ENCODE data around the gene KCNJ13.

The KCNJ13 gene

DNA sequence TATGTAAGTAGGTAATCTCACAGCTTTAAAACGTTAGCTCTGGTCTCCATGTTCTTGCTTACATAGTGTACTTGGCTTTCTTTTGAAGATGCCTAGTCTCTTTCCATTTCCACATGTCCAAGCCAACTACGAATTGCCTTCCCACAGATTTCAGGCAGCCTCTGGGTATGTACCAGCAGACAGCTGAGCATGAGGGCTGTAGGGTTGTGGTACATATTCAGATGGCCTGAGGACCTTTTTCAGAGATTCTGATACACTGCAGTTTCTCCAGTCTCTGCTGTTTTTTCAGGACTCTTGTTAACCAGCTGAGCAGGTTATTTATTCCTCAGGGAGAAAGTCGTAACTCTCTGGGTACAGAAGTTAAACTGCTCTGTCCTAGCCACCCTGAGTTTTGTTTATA lies 3.1 kb upstream of the KCNJ13 start:
- TF ChIP-seq, protein P1, sequence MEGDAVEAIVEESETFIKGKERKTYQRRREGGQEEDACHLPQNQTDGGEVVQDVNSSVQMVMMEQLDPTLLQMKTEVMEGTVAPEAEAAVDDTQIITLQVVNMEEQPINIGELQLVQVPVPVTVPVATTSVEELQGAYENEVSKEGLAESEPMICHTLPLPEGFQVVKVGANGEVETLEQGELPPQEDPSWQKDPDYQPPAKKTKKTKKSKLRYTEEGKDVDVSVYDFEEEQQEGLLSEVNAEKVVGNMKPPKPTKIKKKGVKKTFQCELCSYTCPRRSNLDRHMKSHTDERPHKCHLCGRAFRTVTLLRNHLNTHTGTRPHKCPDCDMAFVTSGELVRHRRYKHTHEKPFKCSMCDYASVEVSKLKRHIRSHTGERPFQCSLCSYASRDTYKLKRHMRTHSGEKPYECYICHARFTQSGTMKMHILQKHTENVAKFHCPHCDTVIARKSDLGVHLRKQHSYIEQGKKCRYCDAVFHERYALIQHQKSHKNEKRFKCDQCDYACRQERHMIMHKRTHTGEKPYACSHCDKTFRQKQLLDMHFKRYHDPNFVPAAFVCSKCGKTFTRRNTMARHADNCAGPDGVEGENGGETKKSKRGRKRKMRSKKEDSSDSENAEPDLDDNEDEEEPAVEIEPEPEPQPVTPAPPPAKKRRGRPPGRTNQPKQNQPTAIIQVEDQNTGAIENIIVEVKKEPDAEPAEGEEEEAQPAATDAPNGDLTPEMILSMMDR (IDR thresholded peaks at IDR 0.05; ENCODE audit: insufficient read depth, low read length, missing control alignments): no peak

DNA sequence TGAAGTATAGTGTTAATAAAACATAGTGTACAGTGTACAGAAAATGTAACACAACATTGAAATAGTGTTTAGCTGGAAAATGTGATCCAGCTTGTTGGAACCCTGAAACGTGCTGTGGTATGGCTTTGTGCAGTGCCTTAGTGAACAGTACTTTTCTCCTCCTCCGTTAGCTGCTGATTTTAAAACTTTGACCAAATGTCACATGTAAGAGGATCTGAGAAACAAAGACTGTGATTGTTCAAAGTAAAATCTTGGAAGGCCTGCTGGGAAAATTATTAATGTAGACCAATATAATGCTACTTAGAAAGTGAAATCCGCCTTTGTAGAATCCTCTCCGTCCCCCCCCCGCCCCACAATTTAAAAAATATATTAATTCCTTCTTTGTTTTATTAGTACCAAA lies 911 bp upstream of the KCNJ13 start:
- no peak for DNase-seq (ENCODE audit: low read depth, low spot score)
- no peak overlapping the region for H3K4me3 ChIP-seq (ENCODE audit: low read depth, low read length)
- ChIA-PET POLR2A (no interaction called here), CTCF (interaction anchor here (1.5 kb wide), 1 partner anchor 17 kb away, joined by 4 read pairs; no protein-coding TSS in a partner anchor)
- TF ChIP-seq, protein P1 (IDR thresholded peaks at IDR 0.05; ENCODE audit: insufficient read depth, low read length, missing control alignments): no peak

More for the DNA sequence above, 3.1 kb upstream of the KCNJ13 start:
- no peak overlapping the region for H3K4me3 ChIP-seq (ENCODE audit: low read depth, low read length)
- CTCF ChIA-PET: interaction anchor here (1.2 to 1.6 kb wide), 2 partner anchors 23 to 274 kb away, joined by 3 read pairs; no protein-coding TSS in a partner anchor
- POLR2A ChIA-PET: no interaction called here
- DNase-seq (ENCODE audit: low read depth, low spot score): no peak

DNA sequence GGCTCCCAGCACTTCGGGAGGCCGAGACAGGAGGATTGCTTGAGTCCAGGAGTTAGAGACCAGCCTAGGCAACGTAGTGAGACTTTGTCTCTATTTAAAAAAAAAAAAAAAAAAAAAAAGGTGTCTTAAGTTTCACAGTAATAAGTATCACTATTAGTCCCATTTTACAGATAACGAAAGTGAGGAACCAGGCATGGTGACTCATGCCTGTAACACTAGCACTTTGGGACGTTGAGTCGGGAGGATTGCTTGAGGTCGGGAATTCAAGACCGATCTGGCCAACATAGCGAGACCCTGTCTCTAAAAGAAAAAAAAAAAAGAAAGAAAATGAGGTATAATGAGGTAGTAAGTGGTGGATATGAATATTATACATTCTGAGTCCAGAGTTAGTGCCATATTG lies 2.5 kb downstream of the KCNJ13 start:
- DNase-seq (ENCODE audit: low read depth, low spot score): no peak
- TF ChIP-seq, protein P1 (IDR thresholded peaks at IDR 0.05; ENCODE audit: insufficient read depth, low read length, missing control alignments): no peak
- ChIA-PET POLR2A (no interaction called here), CTCF (interaction anchor here (1.6 kb wide), 1 partner anchor 10 kb away, joined by 4 read pairs; no protein-coding TSS in a partner anchor)
- H3K4me3 ChIP-seq (ENCODE audit: low read depth, low read length): no peak overlapping the region

DNA sequence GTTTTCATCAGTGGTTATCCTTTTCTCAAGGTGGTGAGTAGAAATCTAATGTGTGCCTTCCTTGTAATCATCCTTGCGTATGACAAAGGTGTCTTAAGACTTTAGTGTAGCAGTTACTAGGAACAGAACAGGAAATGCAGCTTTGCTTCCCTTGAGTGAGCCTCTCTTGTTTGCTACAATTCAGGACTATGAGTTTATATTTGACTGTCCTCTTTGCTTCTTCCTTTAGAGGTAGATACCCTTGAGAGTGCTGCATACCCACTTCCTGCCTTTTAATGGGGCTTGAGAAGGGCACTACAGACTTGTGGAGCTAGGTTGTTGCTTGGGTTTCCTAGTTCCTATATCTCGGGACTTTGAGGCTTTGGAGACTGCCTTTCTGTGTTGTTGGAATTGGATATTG lies 3.8 kb downstream of the KCNJ13 start:
- TF ChIP-seq, protein P1 (IDR thresholded peaks at IDR 0.05; ENCODE audit: insufficient read depth, low read length, missing control alignments): no peak
- ChIA-PET POLR2A (interaction anchor here (0.7 kb wide), 1 partner anchor 22 kb away, joined by 3 read pairs; no protein-coding TSS in a partner anchor), CTCF (interaction anchor here (1.2 to 1.6 kb wide), 4 partner anchors 9 to 281 kb away, joined by 3 to 4 read pairs (median 4); no protein-coding TSS in a partner anchor)
- no peak for DNase-seq (ENCODE audit: low read depth, low spot score)
- H3K4me3 ChIP-seq (ENCODE audit: low read depth, low read length): no peak overlapping the region

DNA sequence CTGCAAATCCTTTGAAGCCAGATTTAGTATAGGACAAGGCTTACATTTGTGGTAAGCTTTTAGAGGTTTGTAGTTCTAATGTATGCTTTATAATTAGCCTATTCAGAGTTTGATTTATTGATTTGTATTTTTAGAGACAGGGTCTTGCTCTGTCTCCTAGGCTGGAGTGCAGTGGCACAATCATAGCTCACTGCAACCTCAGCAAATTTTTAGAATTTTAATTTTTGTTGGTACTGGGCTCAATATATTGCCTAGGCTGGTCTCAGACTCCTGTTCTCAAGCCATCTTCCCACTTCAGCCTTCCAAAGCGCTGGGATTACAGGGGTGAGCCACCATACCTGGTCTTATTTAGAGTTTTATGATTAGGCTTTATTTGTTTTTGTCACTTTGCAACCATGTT lies 4.5 kb downstream of the KCNJ13 start:
- no peak overlapping the region for H3K4me3 ChIP-seq (ENCODE audit: low read depth, low read length)
- TF ChIP-seq, protein P1 (IDR thresholded peaks at IDR 0.05; ENCODE audit: insufficient read depth, low read length, missing control alignments): no peak
- ChIA-PET POLR2A (interaction anchor here (0.7 kb wide), 1 partner anchor 21 kb away, joined by 3 read pairs; no protein-coding TSS in a partner anchor), CTCF (interaction anchor here (1.4 to 1.6 kb wide), 2 partner anchors 23 to 282 kb away, joined by 3 to 4 read pairs; no protein-coding TSS in a partner anchor)
- no peak for DNase-seq (ENCODE audit: low read depth, low spot score)

DNA sequence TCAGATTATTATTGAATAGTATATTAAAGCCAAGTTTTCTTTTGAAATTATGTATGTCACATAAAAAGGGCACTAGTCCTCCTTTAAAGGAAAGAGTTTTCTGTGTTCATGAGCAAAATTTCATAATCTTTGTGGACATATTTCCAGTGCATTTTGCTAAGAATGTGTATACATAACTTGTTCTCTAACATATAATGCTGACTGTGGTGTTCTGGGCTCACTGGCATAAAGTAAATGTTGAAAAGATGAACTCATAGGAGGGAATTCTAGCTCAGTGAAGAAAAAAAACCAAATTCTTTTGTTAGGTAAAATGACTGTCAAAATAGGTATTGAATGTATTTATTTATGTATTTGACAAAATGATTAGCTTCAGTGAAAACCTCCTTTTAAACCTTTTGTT lies 6.2 kb downstream of the KCNJ13 start:
- no peak for DNase-seq (ENCODE audit: low read depth, low spot score)
- H3K4me3 ChIP-seq (ENCODE audit: low read depth, low read length): no peak overlapping the region
- CTCF ChIA-PET: interaction anchor here (0.8 to 1.5 kb wide), 2 partner anchors 11 to 481 kb away, joined by 3 to 5 read pairs; partner anchors contain the start of gene ATG16L1
- TF ChIP-seq, protein P1 (IDR thresholded peaks at IDR 0.05; ENCODE audit: insufficient read depth, low read length, missing control alignments): no peak
- POLR2A ChIA-PET: no interaction called here
